ENCODE measurements around the gene CTSC. TPM values are rescaled to one million over a fixed set of nuclear protein-coding genes. Genes with fewer than 3 reads are reported as not detected.

CTSC gene
- total RNA-seq, 1 donor from 2014 or later: 230 TPM

DNA sequence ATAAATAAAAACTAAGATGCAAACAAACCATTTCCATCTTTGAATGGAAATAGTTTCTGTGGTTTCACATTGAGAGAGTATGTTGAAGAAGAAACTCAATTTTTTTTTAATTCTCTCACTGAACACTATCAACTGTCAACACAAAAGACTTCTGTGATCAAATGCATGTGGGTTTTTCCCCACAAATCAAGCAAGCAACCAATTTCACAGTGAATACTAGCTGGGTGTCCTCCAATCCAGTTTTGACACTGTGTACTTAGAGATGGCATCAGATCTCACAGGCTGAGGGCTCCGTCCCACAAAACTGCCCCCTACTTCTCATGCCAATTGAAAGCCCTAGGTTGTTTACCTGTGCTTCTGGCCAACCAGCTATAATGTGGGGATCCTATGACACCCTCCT is 34.5 kb downstream of the CTSC start:
- H3K27ac Mint-ChIP-seq: no peak overlapping the region
- H3K4me3 Mint-ChIP-seq: no peak overlapping the region
- DNase-seq (ENCODE audit: low spot score in 2 of 2, unreplicated experiment in 2 of 2): no peak
- H3K36me3 Mint-ChIP-seq: peaks cover 75% of the 10 kb centered on the region
- peaks cover 13% of the 10 kb centered on the region for H3K9me3 Mint-ChIP-seq
- peaks cover 21% of the 10 kb centered on the region for H3K4me1 Mint-ChIP-seq
- no peaks in the 10 kb centered on the region for H3K27me3 Mint-ChIP-seq (ENCODE audit: low read depth)
- TF ChIP-seq CTCF (IDR thresholded peaks at IDR 0.05; ENCODE audit: unreplicated experiment): no peak

DNA sequence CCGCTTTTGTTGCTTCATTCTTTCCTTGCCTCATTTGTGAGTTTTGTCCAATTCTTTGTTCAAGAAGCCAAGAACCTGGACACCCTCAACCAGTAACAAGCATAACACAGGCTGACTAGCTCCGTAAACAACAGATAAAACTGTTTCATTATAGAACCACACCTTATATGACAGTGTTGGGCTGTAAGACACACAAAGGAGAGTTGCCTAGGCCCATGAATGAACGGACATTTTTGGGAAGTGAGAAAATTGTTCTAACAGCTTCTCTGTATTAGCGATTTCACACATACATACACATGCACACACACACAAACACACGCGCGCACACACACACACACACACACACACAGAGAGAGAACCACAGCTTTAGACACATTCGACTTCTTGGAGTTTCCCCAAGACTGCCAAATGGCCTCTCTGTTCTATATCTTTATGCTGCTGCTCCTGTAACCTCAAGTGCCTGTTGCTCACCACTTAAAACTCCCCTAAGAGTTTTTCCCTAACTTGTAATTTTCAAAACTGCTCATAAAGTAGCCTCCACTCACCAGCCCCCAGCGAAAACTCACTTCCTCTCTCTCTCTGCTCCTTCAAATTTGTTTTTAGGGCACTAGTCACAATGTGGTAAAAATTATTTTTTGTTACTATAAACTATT is 35.9 kb downstream of the CTSC start:
- peak overlapping the region; percentile 54 for H3K27ac Mint-ChIP-seq
- H3K9me3 Mint-ChIP-seq: peaks cover 9% of the 10 kb centered on the region
- no peak for TF ChIP-seq CTCF (IDR thresholded peaks at IDR 0.05; ENCODE audit: unreplicated experiment)
- peaks cover 32% of the 10 kb centered on the region for H3K4me1 Mint-ChIP-seq
- H3K27me3 Mint-ChIP-seq (ENCODE audit: low read depth): no peaks in the 10 kb centered on the region
- peaks cover 72% of the 10 kb centered on the region for H3K36me3 Mint-ChIP-seq
- H3K4me3 Mint-ChIP-seq: no peak overlapping the region
- no peak for DNase-seq (ENCODE audit: low spot score in 2 of 2, unreplicated experiment in 2 of 2)

DNA sequence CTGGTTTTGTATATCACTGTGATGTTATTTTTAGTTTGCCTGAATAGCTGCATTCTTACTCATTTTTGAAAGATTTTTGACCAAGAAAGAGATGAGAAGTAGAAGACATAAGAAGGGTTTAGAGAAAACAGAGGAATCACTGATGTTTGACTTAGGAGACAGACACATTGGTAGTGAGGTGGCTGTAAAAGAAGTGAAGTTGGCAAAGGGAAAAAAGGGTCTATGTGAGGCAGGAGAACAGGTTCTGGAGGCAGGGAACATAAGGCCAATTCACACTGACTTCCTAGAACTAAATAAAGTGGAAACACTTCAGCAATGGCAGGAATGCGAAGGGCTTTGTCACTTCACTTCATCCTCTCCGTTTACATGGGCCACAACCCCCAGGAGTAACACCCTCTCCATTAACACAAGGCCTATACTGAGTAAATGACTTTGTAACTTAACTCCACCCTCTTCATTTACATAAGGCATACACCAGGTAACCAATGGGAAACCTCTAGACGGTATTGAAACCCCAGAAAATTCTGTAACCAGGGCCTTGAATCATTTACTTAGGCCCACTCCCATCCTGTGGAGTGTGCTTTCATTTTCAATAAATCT is 36.5 kb downstream of the CTSC start:
- H3K27ac Mint-ChIP-seq: peak overlapping the region; percentile 3
- TF ChIP-seq CTCF (IDR thresholded peaks at IDR 0.05; ENCODE audit: unreplicated experiment): no peak
- H3K4me3 Mint-ChIP-seq: no peak overlapping the region
- peaks cover 32% of the 10 kb centered on the region for H3K4me1 Mint-ChIP-seq
- H3K36me3 Mint-ChIP-seq: peaks cover 68% of the 10 kb centered on the region
- no peaks in the 10 kb centered on the region for H3K27me3 Mint-ChIP-seq (ENCODE audit: low read depth)
- peaks cover 4% of the 10 kb centered on the region for H3K9me3 Mint-ChIP-seq
- no peak for DNase-seq (ENCODE audit: low spot score in 2 of 2, unreplicated experiment in 2 of 2)

GRCh38 chr11:88297863-88298262 is 39.7 kb downstream of the CTSC start:
- Mint-ChIP-seq H3K36me3 (peaks cover 62% of the 10 kb centered on the region), H3K9me3 (no peaks in the 10 kb centered on the region), H3K4me3 (no peak overlapping the region), H3K27ac (peak overlapping the region; percentile 32), H3K4me1 (peaks cover 35% of the 10 kb centered on the region), H3K27me3 (ENCODE audit: low read depth) (no peaks in the 10 kb centered on the region)
- DNase-seq (ENCODE audit: low spot score in 2 of 2, unreplicated experiment in 2 of 2): no peak
- no peak for TF ChIP-seq CTCF (IDR thresholded peaks at IDR 0.05; ENCODE audit: unreplicated experiment)

DNA sequence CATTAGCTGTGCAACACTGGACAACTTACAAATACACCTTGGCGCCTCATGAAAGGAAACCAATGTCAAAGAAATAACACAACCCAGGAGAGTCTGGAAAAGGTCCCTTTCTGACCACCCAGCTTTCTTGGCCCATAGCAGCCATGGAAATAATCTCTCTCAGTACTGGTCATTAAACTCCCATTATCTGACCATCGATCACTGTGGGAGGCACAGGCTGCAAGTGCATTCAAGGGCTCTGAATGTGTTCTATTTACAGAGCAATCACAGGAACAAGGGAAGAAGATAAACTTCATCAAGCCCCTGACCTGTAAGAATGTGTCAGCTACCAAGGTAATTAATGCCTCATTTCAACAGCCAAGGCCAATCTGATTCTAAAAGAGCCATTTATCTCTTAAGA is 40.1 kb downstream of the CTSC start:
- Mint-ChIP-seq H3K4me1 (peaks cover 39% of the 10 kb centered on the region), H3K27me3 (ENCODE audit: low read depth) (no peaks in the 10 kb centered on the region), H3K4me3 (no peak overlapping the region), H3K27ac (peak overlapping the region; percentile 32), H3K36me3 (peaks cover 59% of the 10 kb centered on the region), H3K9me3 (no peaks in the 10 kb centered on the region)
- DNase-seq (ENCODE audit: low spot score in 2 of 2, unreplicated experiment in 2 of 2): no peak
- TF ChIP-seq CTCF (IDR thresholded peaks at IDR 0.05; ENCODE audit: unreplicated experiment): no peak
